Tibial nerve (tissue), 3 donors: ENCODE results near the gene HBG1.

ENCODE experiments used
- CTCF ChIP-seq, 5 experiments: fragments of 200-600 bp in 3 of 5; fragments of 450-650 bp in 2 of 5; sonication (generic) in 3 of 5; IDR thresholded peaks; one replicate each; pipeline ENCODE4 v1.5.1; 2016 to 2019; ENCODE audit warnings: antibody characterized with exemption in 5 of 5, mild to moderate bottlenecking in 3 of 5, moderate library complexity in 2 of 5
- POLR2A ChIP-seq, 2 donors: fragments of 450-650 bp; IDR thresholded peaks; one replicate each; pipeline ENCODE4 v1.6.1; 2017; ENCODE audit warnings: antibody characterized with exemption in 2 of 2, mild to moderate bottlenecking in 2 of 2, moderate library complexity in 2 of 2

GRCh38 chr11:5224538-5225479 is 24.8 kb downstream of the HBG1 start:
- TF ChIP-seq CTCF (IDR thresholded peaks at IDR 0.05) (no peak), POLR2A (IDR thresholded peaks at IDR 0.05) (no peak)
